VCaP (cell line): Measurements from ENCODE around the gene KLRF2.

Source experiments
- H3K27ac ChIP-seq: fragments of 450-650 bp; 2 replicates; pipeline ENCODE4 v1.5.1; 2017
- TF ChIP-seq, protein P1 (sequence below): fragments of 450-650 bp; conservative IDR thresholded peaks from 2 replicates; pipeline ENCODE4 v1.5.1; 2017; ENCODE audit warnings: mild to moderate bottlenecking, moderate library complexity

Gene KLRF2

DNA sequence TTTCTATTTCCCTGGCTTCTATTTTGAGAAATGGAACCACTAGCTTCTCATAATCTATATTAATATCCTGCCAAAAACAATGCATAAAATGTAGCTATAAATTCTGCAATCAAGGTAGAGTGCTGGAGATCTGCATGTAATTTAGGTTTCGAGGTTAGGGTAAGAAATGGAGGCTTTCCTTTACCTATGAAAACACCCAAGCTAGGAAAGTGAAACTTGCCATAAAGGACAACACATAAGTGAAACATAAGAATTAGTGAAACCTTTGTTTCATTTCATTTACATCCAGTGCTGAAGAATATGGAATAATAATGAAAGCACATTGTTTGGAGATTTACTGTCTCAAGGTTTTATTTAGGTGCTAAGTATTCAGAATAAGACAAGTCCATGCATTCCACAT is 41.1 kb downstream of the KLRF2 start:
- TF ChIP-seq, protein P1, sequence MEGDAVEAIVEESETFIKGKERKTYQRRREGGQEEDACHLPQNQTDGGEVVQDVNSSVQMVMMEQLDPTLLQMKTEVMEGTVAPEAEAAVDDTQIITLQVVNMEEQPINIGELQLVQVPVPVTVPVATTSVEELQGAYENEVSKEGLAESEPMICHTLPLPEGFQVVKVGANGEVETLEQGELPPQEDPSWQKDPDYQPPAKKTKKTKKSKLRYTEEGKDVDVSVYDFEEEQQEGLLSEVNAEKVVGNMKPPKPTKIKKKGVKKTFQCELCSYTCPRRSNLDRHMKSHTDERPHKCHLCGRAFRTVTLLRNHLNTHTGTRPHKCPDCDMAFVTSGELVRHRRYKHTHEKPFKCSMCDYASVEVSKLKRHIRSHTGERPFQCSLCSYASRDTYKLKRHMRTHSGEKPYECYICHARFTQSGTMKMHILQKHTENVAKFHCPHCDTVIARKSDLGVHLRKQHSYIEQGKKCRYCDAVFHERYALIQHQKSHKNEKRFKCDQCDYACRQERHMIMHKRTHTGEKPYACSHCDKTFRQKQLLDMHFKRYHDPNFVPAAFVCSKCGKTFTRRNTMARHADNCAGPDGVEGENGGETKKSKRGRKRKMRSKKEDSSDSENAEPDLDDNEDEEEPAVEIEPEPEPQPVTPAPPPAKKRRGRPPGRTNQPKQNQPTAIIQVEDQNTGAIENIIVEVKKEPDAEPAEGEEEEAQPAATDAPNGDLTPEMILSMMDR, result no peak
- H3K27ac ChIP-seq, result no peak overlapping the region

DNA sequence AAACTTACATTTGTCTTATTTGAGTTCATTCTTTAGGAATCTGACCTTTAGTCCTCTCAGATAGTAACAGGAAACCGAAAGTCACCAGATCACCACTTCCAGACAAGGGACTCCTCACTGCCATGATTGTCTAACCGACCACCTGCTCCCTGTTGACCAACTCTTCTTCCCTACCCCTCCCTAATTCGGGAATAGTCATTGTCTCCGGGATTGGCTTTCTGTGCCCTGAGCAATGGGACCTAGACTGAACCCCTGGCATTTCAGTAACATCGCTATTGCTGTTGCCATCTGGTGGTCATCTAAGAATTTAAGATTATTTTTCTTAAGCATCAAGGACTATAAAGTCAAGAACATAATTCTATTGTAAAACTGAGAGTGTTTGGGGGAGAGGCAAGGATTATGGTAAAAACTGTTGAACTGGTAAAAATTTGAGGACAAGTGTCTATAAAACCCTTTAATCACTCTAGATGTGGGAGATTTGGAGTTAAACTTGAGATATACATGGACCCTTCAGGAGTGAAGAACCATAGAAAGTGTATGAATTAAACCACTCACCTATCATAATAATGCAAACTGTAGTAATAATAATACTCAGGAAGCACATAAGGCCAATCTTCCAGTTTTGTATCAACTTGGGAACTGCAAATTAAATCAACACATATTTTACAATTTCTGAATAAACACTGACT is 44.6 kb downstream of the KLRF2 start:
- TF ChIP-seq, protein P1, result peak; percentile 82
- H3K27ac ChIP-seq, result no peak overlapping the region

DNA sequence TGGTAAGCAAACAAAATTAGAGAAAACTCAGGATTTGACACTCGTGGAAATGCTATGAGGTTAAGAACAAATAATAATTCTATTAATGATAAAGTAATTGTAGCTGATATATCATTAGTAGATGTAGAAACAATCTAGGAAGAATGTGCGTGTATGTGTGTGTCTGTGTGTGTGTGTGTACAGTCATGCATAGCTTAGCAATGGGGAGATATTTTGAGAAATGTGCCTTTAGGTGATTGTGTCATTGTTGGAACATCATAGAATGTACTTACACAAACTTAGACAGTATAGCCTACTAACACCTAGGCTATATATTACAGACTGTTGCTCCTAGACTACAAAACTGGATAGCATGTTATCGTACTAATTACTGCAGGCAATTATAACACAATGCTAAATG is 45.6 kb downstream of the KLRF2 start:
- H3K27ac ChIP-seq, result no peak overlapping the region
- TF ChIP-seq, protein P1, result no peak

DNA sequence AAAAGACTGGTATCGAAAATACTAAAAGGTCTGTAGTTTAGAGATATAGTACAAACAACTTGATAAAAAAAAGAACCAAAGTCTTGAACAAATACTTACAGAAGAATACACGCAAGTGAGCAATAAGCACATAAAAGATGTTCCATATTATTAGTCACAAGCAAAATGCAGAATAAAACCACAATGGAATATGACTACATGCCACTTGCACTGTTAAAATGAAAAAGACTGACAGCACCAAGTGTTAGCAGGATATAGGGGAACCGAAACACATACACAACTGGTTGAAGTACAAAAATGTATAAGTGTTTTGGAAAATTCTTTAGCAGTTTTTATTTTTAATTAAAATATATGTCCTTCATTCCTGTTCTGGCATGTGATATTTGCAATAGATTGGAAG is 47.3 kb downstream of the KLRF2 start:
- TF ChIP-seq, protein P1, result no peak
- no peak overlapping the region for H3K27ac ChIP-seq

DNA sequence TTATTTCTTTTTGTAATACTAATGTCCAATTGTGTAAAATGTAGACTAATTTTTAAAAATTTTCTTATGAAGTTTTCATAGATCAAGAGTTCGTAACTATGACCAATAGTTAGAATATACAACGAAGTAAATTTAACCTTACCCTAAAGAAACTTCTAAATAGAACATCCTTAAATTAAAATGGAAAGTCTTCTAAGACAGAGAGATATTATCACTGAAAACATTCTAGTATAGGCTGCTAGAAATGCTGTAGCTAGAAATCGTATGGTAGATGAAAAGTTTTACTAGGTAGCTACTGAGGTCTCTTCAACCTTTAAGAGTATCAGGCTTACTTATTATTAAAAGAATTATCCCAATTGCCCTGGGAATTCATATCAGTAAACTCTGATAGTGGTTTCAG is 50.0 kb downstream of the KLRF2 start:
- TF ChIP-seq, protein P1, result no peak
- H3K27ac ChIP-seq, result no peak overlapping the region

DNA sequence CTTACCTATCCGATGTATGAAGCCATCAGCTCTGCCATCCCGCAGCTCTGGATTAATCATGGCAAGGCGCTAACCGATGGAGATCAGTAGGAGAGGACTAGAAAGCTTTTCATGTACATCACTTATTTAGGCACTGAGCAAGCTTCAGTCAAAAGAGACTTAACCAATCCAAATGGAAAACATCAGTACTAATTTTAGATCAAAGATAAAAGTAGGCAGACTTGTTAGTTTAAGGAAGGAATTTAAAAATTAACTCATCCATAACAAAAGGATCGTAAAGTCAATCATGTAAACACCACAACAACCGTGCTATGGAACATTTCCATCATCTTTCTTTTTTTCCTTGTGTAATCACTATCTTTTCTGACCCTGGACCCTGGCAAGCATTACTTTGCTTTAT is 51.0 kb downstream of the KLRF2 start, which contains the start of gene CLEC2A:
Gene CLEC2A (minus strand): TSS at position 101 of the 400 bp plus-strand sequence. CDS start 41 bp downstream, at position 60.
- H3K27ac ChIP-seq, result no peak within 1 kb of the TSS
- TF ChIP-seq, protein P1, result no peak

DNA sequence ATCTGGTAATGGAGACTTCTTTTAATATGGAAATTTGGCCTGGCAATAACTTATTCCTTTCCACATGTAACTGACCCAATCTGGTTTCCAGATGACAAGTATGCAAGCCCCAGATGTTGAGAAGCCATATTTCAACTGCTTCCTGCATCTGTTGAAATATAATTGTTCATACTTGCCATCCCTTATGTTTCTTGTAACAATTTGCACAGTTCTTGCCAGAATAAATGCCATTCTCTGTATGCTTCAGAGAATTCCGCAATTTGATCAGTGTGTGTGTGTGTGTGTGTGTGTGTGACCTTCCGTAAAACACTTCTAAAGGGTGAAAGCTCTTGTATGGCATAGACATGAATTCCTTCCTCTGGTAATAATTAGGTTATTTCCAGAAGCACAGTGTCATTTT is 52.7 kb downstream of the KLRF2 start:
- no peak overlapping the region for H3K27ac ChIP-seq
- TF ChIP-seq, protein P1, result no peak
